Measurements from ENCODE around the gene PIGU. TPM values are rescaled to one million over a fixed set of nuclear protein-coding genes. Genes with fewer than 3 reads are reported as not detected.
A peak's percentile ranks its signal among the peaks of the same experiment; 100 is the strongest.

The PIGU gene
- total RNA-seq, 5 donors from 2014 or later (not counting 1 experiment from before 2014, with no cell fraction given): 8.6 to 17.1 (median 13.6) TPM

GRCh38 chr20:34693414-34693813, 16.5 kb upstream of the PIGU start:
- Mint-ChIP-seq H3K36me3 (no peaks in the 10 kb centered on the region), H3K4me3 (no peak overlapping the region), H3K9me3 (no peaks in the 10 kb centered on the region), H3K27me3 (no peaks in the 10 kb centered on the region), H3K4me1 (no peaks in the 10 kb centered on the region), H3K27ac (no peak overlapping the region)
- no peaks in the 10 kb centered on the region for H3K36me3 ChIP-seq (ENCODE audit: control insufficient read depth in 2 of 2, extremely low read depth in 1 of 2, insufficient read depth in 1 of 2, low read length in 1 of 2)
- ATAC-seq (replicated peaks in 1 of 4): no peak
- no peaks in the 10 kb centered on the region for H3K27me3 ChIP-seq (replicated peaks in 1 of 2; ENCODE audit: control insufficient read depth in 2 of 2, extremely low read depth in 1 of 2, insufficient read depth in 2 of 2, low read length in 1 of 2)
- ChIA-PET CTCF (interaction anchor here in 1 of 2 donors (0.7 kb wide), 1 partner anchor 51 kb away, joined by 3 read pairs; no protein-coding TSS in a partner anchor), POLR2A (interaction anchor here in 1 of 2 donors (0.6 kb wide), 1 partner anchor 150 kb away, joined by 5 read pairs; no protein-coding TSS in a partner anchor)
- no peak for DNase-seq
- 87% methylated on average over 4 of the region's 4 CpGs for WGBS (ENCODE audit: insufficient coverage)
- H3K4me1 ChIP-seq (ENCODE audit: control insufficient read depth in 1 of 2, extremely low read depth in 1 of 2, insufficient read depth in 2 of 2, low read length in 2 of 2): no peaks in the 10 kb centered on the region
- H3K4me3 ChIP-seq (ENCODE audit: control insufficient read depth in 1 of 2, extremely low read depth in 1 of 2, low read length in 1 of 2): no peak overlapping the region
- no peak overlapping the region for H3K27ac ChIP-seq (ENCODE audit: low read length)
- no peaks in the 10 kb centered on the region for H3K9me3 ChIP-seq

- Mint-ChIP-seq H3K27me3 (no peaks in the 10 kb centered on the region), H3K36me3 (no peaks in the 10 kb centered on the region), H3K27ac (no peak overlapping the region), H3K9me3 (no peaks in the 10 kb centered on the region), H3K4me1 (no peaks in the 10 kb centered on the region), H3K4me3 (no peak overlapping the region)
- CTCF ChIA-PET: no interaction called here
- Histone ChIP-seq H3K36me3 (ENCODE audit: control insufficient read depth in 2 of 2, extremely low read depth in 1 of 2, insufficient read depth in 1 of 2, low read length in 1 of 2) (no peaks in the 10 kb centered on the region), H3K27ac (ENCODE audit: low read length) (no peak overlapping the region), H3K27me3 (replicated peaks in 1 of 2; ENCODE audit: control insufficient read depth in 2 of 2, extremely low read depth in 1 of 2, insufficient read depth in 2 of 2, low read length in 1 of 2) (no peaks in the 10 kb centered on the region), H3K9me3 (no peaks in the 10 kb centered on the region), H3K4me3 (ENCODE audit: control insufficient read depth in 1 of 2, extremely low read depth in 1 of 2, low read length in 1 of 2) (no peak overlapping the region), H3K4me1 (ENCODE audit: control insufficient read depth in 1 of 2, extremely low read depth in 1 of 2, insufficient read depth in 2 of 2, low read length in 2 of 2) (no peaks in the 10 kb centered on the region)
- WGBS (ENCODE audit: insufficient coverage): 100% methylated on average over 1 of the region's 3 CpGs
- ATAC-seq (replicated peaks in 1 of 4) (no peak), DNase-seq (no peak)
- POLR2A ChIA-PET: no interaction called here
Measured at GRCh38 chr20:34691838-34692237, 14.9 kb upstream of the PIGU start.

DNA sequence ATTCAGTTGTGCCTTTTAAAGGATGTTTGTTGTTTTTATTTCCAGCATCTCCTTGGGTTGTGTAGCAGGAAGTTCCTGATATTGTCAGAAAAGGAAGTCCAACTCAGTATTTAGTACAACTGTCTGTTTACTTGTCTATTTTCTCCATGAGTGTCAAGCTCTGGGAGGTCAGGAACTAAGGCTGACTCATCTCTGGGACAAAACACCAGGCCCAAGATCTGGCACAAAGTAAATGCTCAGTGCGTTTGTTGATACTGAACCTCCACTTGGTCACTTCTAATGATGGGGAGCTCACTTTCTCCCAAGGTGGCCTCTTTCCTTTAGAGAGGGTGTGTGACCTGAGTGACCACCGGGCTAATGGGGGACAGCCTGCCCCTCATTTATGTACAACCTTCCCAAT, 12.6 kb upstream of the PIGU start:
- ChIA-PET CTCF (interaction anchor here in 1 of 2 donors (0.6 kb wide), 1 partner anchor 116 kb away, joined by 3 read pairs; no protein-coding TSS in a partner anchor), POLR2A (interaction anchor here in 1 of 2 donors (0.9 kb wide), 1 partner anchor 9 kb away, joined by 3 read pairs; no protein-coding TSS in a partner anchor)
- Histone ChIP-seq H3K9me3 (no peaks in the 10 kb centered on the region), H3K36me3 (ENCODE audit: control insufficient read depth in 2 of 2, extremely low read depth in 1 of 2, insufficient read depth in 1 of 2, low read length in 1 of 2) (no peaks in the 10 kb centered on the region), H3K4me3 (ENCODE audit: control insufficient read depth in 1 of 2, extremely low read depth in 1 of 2, low read length in 1 of 2) (no peak overlapping the region), H3K27ac (ENCODE audit: low read length) (no peak overlapping the region), H3K4me1 (ENCODE audit: control insufficient read depth in 1 of 2, extremely low read depth in 1 of 2, insufficient read depth in 2 of 2, low read length in 2 of 2) (no peaks in the 10 kb centered on the region), H3K27me3 (replicated peaks in 1 of 2; ENCODE audit: control insufficient read depth in 2 of 2, extremely low read depth in 1 of 2, insufficient read depth in 2 of 2, low read length in 1 of 2) (no peaks in the 10 kb centered on the region)
- Mint-ChIP-seq H3K36me3 (no peaks in the 10 kb centered on the region), H3K4me1 (no peaks in the 10 kb centered on the region), H3K27ac (peak overlapping the region in 1 of 2 donors; percentile 48), H3K27me3 (no peaks in the 10 kb centered on the region), H3K4me3 (no peak overlapping the region), H3K9me3 (no peaks in the 10 kb centered on the region)
- no CpG with 5 or more reads among the region's 2 CpGs for WGBS (ENCODE audit: insufficient coverage)
- ATAC-seq (replicated peaks in 1 of 4) (no peak), DNase-seq (no peak)

GRCh38 chr20:34683667-34684066, 6.8 kb upstream of the PIGU start:
- ATAC-seq (replicated peaks in 1 of 4) (no peak), DNase-seq (no peak)
- Histone ChIP-seq H3K36me3 (ENCODE audit: control insufficient read depth in 2 of 2, extremely low read depth in 1 of 2, insufficient read depth in 1 of 2, low read length in 1 of 2) (no peaks in the 10 kb centered on the region), H3K4me1 (ENCODE audit: control insufficient read depth in 1 of 2, extremely low read depth in 1 of 2, insufficient read depth in 2 of 2, low read length in 2 of 2) (no peaks in the 10 kb centered on the region), H3K27ac (ENCODE audit: low read length) (no peak overlapping the region), H3K9me3 (no peaks in the 10 kb centered on the region), H3K27me3 (replicated peaks in 1 of 2; ENCODE audit: control insufficient read depth in 2 of 2, extremely low read depth in 1 of 2, insufficient read depth in 2 of 2, low read length in 1 of 2) (no peaks in the 10 kb centered on the region), H3K4me3 (ENCODE audit: control insufficient read depth in 1 of 2, extremely low read depth in 1 of 2, low read length in 1 of 2) (no peak overlapping the region)
- H3K9me3 Mint-ChIP-seq: no peaks in the 10 kb centered on the region
- H3K36me3 Mint-ChIP-seq: no peaks in the 10 kb centered on the region
- H3K4me3 Mint-ChIP-seq: no peak overlapping the region
- no peak overlapping the region for H3K27ac Mint-ChIP-seq
- no peaks in the 10 kb centered on the region for H3K27me3 Mint-ChIP-seq
- CTCF ChIA-PET: no interaction called here
- POLR2A ChIA-PET: no interaction called here
- H3K4me1 Mint-ChIP-seq: no peaks in the 10 kb centered on the region
- no CpG with 5 or more reads among the region's 3 CpGs for WGBS (ENCODE audit: insufficient coverage)

DNA sequence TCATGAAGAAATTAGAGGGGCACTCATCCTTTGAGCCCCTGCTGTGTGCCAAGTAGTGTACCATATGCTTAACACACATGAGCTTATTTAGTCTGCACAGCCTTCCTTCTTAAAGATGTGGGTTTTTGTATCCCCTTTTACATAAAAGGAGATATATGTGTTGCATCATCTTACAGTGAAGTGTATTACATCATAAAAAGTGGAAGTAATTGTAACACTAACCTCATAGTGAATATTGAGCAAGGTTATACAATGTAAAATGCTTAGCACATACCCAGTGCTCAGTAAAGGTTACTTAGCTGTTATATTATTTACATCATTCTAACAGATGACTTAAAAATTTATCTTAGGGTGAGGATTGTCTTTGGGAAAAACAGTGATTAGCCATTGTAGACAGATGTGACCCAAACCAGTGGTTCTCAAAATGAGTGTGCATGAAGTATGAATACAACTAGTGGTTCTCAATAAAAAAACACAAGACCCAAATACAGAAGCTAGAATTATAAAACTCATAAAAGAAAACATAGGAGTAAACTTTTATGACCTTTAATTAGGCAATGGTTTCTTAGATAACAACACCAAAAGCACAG, 3.8 kb upstream of the PIGU start:
- no peak overlapping the region for H3K4me3 Mint-ChIP-seq
- no peaks in the 10 kb centered on the region for H3K9me3 ChIP-seq

GRCh38 chr20:34675993-34676641, 775 bp downstream of the PIGU start:
- H3K27ac ChIP-seq (ENCODE audit: low read length): peak overlapping the region; percentile 30
- ATAC-seq (replicated peaks in 1 of 4) (no peak), DNase-seq (no peak)
- Mint-ChIP-seq H3K9me3 (no peaks in the 10 kb centered on the region), H3K4me3 (peak overlapping the region; percentile 93 to 95 (median 94)), H3K36me3 (peaks cover 3% of the 10 kb centered on the region), H3K4me1 (peaks cover 18 to 25% (median 19%) of the 10 kb centered on the region in 3 donors), H3K27me3 (no peaks in the 10 kb centered on the region), H3K27ac (peak overlapping the region; percentile 88 to 90)
- CTCF ChIA-PET: interaction anchor here in 1 of 2 donors (1.4 to 1.5 kb wide), 2 partner anchors 28 to 32 kb away, joined by 3 read pairs; partner anchors contain the start of gene TP53INP2
- WGBS (ENCODE audit: insufficient coverage): 0% methylated on average over 8 of the region's 14 CpGs
- no peaks in the 10 kb centered on the region for H3K36me3 ChIP-seq (ENCODE audit: control insufficient read depth in 2 of 2, extremely low read depth in 1 of 2, insufficient read depth in 1 of 2, low read length in 1 of 2)
- H3K4me1 ChIP-seq (ENCODE audit: control insufficient read depth in 1 of 2, extremely low read depth in 1 of 2, insufficient read depth in 2 of 2, low read length in 2 of 2): peaks cover 9 to 18% of the 10 kb centered on the region in 2 experiments
- H3K9me3 ChIP-seq: no peaks in the 10 kb centered on the region
- POLR2A ChIA-PET: interaction anchor here in 1 of 2 donors (0.7 kb wide), 1 partner anchor 42 kb away, joined by 3 read pairs; no protein-coding TSS in a partner anchor
- no peaks in the 10 kb centered on the region for H3K27me3 ChIP-seq (replicated peaks in 1 of 2; ENCODE audit: control insufficient read depth in 2 of 2, extremely low read depth in 1 of 2, insufficient read depth in 2 of 2, low read length in 1 of 2)
- H3K4me3 ChIP-seq (ENCODE audit: control insufficient read depth in 1 of 2, extremely low read depth in 1 of 2, low read length in 1 of 2): peak overlapping the region; percentile 77 to 86

More for the DNA sequence above, 3.8 kb upstream of the PIGU start:
- Mint-ChIP-seq H3K27ac (no peak overlapping the region), H3K4me1 (peaks cover 10 to 14% (median 12%) of the 10 kb centered on the region in 3 donors), H3K27me3 (no peaks in the 10 kb centered on the region), H3K9me3 (no peaks in the 10 kb centered on the region), H3K36me3 (no peaks in the 10 kb centered on the region)
- no peaks in the 10 kb centered on the region for H3K36me3 ChIP-seq (ENCODE audit: control insufficient read depth in 2 of 2, extremely low read depth in 1 of 2, insufficient read depth in 1 of 2, low read length in 1 of 2)
- ChIA-PET CTCF (interaction anchor here in 1 of 2 donors (0.7 kb wide), 1 partner anchor 164 kb away, joined by 3 read pairs; no protein-coding TSS in a partner anchor), POLR2A (interaction anchor here in 1 of 2 donors (0.5 to 0.9 kb wide), 2 partner anchors 9 to 27 kb away, joined by 3 read pairs; no protein-coding TSS in a partner anchor)
- H3K4me1 ChIP-seq (ENCODE audit: control insufficient read depth in 1 of 2, extremely low read depth in 1 of 2, insufficient read depth in 2 of 2, low read length in 2 of 2): peaks cover 7 to 16% of the 10 kb centered on the region in 2 experiments
- no peak overlapping the region for H3K4me3 ChIP-seq (ENCODE audit: control insufficient read depth in 1 of 2, extremely low read depth in 1 of 2, low read length in 1 of 2)
- ATAC-seq (replicated peaks in 1 of 4) (no peak), DNase-seq (no peak)
- H3K27ac ChIP-seq (ENCODE audit: low read length): no peak overlapping the region
- H3K27me3 ChIP-seq (replicated peaks in 1 of 2; ENCODE audit: control insufficient read depth in 2 of 2, extremely low read depth in 1 of 2, insufficient read depth in 2 of 2, low read length in 1 of 2): no peaks in the 10 kb centered on the region

All from T-cell (primary cell).